Right cardiac atrium (tissue), 5 donors: ENCODE measurements around the gene ADAM10. TPM values are rescaled to one million over a fixed set of nuclear protein-coding genes. Genes with fewer than 3 reads are reported as not detected.

Experiments
- ATAC-seq, 2 donors: fragments of 200-7000 bp; cut with Tn5 transposase; one replicate each; pipeline versions ENCODE4 v1.8.0 to v1.9.1; 2020; ENCODE audit warnings: moderate library complexity in 2 of 2, mild to moderate bottlenecking in 1 of 2
- DNase-seq, 3 donors: peaks; one replicate each; pipeline ENCODE4 v3.0.0-alpha.2; 2020
- H3K27ac ChIP-seq: one replicate; pipeline ENCODE4 v1.5.1; 2013; ENCODE audit warnings: mild to moderate bottlenecking, low read length, control low read depth, moderate library complexity
- H3K27me3 ChIP-seq: one replicate; pipeline ENCODE4 v1.6.1; 2013; ENCODE audit not compliant: control insufficient read depth, insufficient read depth
- H3K4me1 ChIP-seq: one replicate; pipeline ENCODE4 v1.6.1; 2013; ENCODE audit warnings: low read length; ENCODE audit not compliant: control insufficient read depth, insufficient read depth
- H3K4me3 ChIP-seq: one replicate; pipeline ENCODE4 v1.5.1; 2013; ENCODE audit warnings: low read length, control low read depth
- H3K9me3 ChIP-seq: one replicate; pipeline ENCODE4 v1.6.1; 2013; ENCODE audit warnings: low read length; ENCODE audit not compliant: control insufficient read depth
- WGBS: extraction: QIAGEN DNeasy Blood & Tissue Kit; methylation state at CpG from one replicate; pipeline ENCODE4 v1.1.7; 2013; 5-methylcytosine and 5-hydroxymethylcytosine counted together
- intact Hi-C, 4 donors: fragments of 100-400 bp; cut with DNase I; formaldehyde crosslinking; loops; one replicate each; pipeline versions ENCODE4 v1.11.0 to v1.14.0; 2022 to 2023
- polyA plus RNA-seq: library from polyadenylated mRNA; stranded (reverse); fragments of 200-250 nt; gene quantifications from one replicate; pipeline ENCODE4 v1.2.3, GENCODE V29; 2013
- total RNA-seq, 4 donors: library from RNA; stranded (reverse); fragmentation: NEBNext Ultra II Directional; extraction: Animal tissue kit (Norgen Biotek cat#: 25700); gene quantifications; one replicate each; pipeline ENCODE4 v1.2.1, GENCODE V29; 2021
- donor health status: healthy with polysubstance abuse.
- donor health status: DM: no; HTN: yes; CAD: no.
- donor health status: DM: no; HTN: no; CAD: no.
- donor health status: DM: no; HTN: yes; CAD: no; lungs with severe emphysema.
- donor health status: DM: yes; HTN: yes; CAD: no.

The ADAM10 gene
- total and polyA plus RNA-seq, 5 donors = 14.1 to 103 (median 92.8) TPM

DNA sequence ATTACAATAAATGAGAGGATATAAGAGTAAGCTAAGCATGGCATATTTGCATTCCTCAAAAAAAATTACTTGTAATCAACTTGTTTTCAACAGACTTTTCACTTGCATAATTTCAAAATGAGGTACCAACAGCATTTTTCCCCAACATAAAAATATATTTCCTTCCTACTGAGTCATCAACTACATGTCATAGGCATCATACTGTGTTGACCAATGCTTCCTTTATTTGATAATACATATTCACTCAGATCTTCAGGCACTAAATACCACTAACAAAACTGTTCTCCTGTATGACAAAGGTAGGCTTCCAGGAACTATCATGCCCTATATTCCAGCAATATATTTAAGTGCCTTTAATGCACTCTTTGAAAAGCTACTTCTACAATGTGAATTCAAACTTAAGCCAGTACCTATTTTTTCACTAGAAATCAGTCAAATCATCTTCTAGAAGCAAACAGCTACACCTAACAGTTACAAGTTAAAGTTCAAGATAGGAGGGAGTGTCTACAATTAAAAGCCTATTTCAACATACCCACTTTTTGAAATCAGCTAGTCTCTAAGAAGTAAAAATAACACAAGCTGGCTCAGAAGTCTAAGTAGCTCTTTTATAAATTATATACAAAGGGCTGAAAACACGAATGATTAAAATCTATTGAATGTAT is 11.3 kb downstream of the ADAM10 start:
- no peak for DNase-seq
- WGBS = 57% methylated on average over 1 of the region's 1 CpG
- H3K4me3 ChIP-seq = no peak overlapping the region
- intact Hi-C loops = no loop called here
- peaks cover 8% of the 10 kb centered on the region for H3K4me1 ChIP-seq
- no peaks in the 10 kb centered on the region for H3K27me3 ChIP-seq
- H3K27ac ChIP-seq = no peak overlapping the region
- H3K9me3 ChIP-seq = no peaks in the 10 kb centered on the region
- peak in 1 of 2 donors; percentile 50 for ATAC-seq

DNA sequence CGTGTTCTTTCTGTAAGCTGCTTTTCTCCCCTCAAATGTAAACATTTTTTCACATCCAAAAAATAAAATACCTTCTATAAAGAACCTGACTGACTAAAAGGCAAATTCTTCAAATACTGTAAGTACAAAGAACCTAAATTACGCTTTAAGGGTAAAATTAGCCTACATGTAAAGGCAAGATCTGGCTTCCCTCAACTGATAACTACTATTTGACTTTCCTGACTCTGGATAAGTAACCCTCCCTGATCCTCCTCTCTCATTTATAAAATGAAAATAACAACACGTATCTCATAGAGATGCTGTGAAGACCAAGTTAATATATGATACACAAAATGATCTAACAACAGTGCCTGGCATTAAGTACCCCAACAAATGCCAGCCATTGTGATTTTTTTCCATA is 12.2 kb downstream of the ADAM10 start:
- H3K4me1 ChIP-seq = peaks cover 7% of the 10 kb centered on the region
- H3K27me3 ChIP-seq = no peaks in the 10 kb centered on the region
- H3K27ac ChIP-seq = no peak overlapping the region
- 84% methylated on average over 3 of the region's 3 CpGs for WGBS
- H3K4me3 ChIP-seq = no peak overlapping the region
- intact Hi-C loops = no loop called here
- DNase-seq = no peak
- H3K9me3 ChIP-seq = no peaks in the 10 kb centered on the region
- ATAC-seq = no peak

DNA sequence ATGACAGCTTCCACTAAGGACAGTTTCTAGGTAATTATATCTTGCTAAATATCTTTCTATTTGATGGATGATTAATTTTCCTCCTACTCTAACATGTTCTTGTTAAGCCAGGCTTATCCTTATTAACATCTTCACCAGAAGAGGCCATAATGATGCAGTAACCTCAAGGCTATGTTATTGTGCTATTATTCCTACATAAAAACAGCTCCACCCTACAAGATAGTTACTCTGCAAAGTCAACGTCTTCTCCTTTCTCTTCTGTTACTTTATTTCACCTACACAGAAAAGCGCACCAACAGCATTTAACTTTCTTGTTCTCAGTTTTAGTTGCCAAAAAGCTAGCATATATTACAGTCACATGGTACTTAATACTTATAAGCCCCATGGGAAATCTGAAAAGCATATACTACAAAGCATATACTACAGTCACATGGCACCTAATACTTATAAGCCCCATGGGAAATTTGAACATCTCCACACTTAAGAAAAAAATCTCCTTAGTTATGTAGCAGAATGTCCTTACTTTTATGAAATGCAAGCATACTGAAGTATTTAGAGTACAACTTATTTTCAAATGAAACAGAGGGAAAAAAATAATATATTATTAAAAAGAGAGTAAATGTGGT is 13.4 kb downstream of the ADAM10 start:
- ATAC-seq (no peak), DNase-seq (no peak)
- Histone ChIP-seq H3K4me1 (peaks cover 9% of the 10 kb centered on the region), H3K27me3 (no peaks in the 10 kb centered on the region), H3K9me3 (no peaks in the 10 kb centered on the region), H3K4me3 (no peak overlapping the region), H3K27ac (no peak overlapping the region)
- intact Hi-C loops = no loop called here
- 67% methylated on average over 2 of the region's 2 CpGs for WGBS

DNA sequence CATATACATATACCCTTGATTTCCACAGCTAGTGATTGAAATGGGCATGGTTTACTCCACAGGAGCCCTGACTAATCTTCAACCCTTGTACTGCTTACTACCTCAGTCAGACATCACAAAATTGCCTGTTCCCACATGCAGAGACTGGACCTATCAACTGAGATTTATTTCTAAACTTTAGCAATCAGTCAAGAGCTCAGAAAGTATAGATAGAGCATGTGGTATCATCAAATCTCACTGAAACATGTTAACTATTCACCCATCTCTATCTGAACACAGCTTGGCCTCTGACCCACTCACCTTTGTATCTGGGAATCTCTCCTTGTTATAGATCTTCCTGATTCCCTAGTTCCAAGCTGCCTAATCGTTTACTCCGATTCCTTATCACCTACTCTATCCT is 14.6 kb downstream of the ADAM10 start:
- Histone ChIP-seq H3K4me3 (no peak overlapping the region), H3K27me3 (no peaks in the 10 kb centered on the region), H3K4me1 (peaks cover 10% of the 10 kb centered on the region), H3K27ac (no peak overlapping the region), H3K9me3 (no peaks in the 10 kb centered on the region)
- DNase-seq = no peak
- 27% methylated on average over 2 of the region's 2 CpGs for WGBS
- intact Hi-C loops = no loop called here
- no peak for ATAC-seq

DNA sequence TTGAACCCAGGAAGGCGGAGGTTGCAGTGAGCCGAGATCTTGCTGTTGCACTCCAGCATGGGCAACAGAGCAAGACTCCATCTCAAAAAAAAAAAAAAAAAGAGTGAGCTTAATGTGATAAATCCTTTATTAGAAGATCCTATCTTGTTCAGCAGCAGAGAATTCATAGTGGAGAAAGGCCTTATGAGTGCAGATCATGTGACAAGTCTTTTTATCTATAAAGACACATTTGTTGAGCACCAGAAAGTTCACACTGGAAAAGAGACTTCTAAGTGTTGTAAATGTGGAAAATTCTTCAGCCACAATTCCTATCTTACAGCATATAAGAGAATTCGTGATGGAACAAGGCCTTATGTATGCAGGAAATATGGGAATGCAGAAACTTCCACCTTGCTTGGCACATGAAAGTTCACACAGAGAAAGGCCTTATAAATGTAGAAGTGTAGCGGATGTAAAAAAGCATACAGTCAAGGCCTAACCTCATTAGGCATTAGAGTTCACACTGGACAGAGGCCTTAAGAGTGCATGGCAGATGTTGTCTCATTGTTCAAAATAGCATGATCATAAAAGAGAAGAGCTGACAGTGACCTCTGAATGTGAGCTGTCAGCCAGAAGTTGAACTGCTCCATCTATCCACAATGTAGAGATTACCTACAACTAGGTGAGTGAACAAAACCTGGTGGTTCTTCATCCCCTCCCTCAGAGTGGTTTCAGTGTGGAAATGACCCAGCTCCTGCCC is 16.7 kb downstream of the ADAM10 start:
- ATAC-seq = no peak
- Histone ChIP-seq H3K4me3 (no peak overlapping the region), H3K27ac (peak overlapping the region; percentile 71), H3K4me1 (peaks cover 8% of the 10 kb centered on the region), H3K9me3 (no peaks in the 10 kb centered on the region), H3K27me3 (no peaks in the 10 kb centered on the region)
- 93% methylated on average over 4 of the region's 4 CpGs for WGBS
- intact Hi-C loops = no loop called here
- no peak for DNase-seq

DNA sequence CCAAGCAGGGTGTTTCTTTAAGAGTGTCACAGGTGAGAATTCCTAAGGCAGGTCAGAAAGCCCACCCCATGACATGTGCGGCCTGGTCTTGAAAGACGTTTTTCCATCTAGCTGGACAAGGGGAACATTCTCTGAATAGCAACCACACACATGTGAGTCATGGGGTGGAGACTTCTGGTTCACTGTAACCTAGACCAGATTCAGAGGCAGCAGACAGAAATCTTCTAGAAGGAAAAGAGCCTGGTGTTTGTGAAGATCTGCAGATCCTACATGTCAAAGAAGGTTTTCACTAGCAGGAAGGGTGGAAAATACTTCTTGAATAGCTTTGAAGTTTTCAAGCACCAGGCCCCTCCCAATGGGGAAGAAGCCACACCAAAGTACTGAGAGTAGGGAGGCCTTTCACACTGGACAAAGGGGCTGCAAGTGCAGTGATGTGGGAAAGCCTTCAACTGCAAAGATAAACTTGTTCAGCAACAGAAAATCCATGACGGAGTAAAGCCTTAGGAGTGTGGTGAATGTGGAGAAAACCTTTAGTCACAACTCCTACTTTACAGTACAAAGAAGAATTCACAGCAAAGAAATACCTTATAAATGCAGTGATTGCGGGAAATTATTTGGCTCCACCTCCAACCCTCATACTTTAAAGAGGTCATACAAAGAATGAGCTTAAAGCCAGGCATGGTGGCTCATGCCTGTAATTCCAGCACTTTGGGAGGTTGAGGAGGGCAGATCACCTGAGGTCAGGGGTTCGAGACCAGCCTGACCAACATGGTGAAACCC is 17.6 kb downstream of the ADAM10 start:
- Histone ChIP-seq H3K4me3 (no peak overlapping the region), H3K27ac (peak overlapping the region; percentile 37), H3K27me3 (no peaks in the 10 kb centered on the region), H3K4me1 (peaks cover 8% of the 10 kb centered on the region), H3K9me3 (no peaks in the 10 kb centered on the region)
- WGBS = 76% methylated on average over 5 of the region's 5 CpGs
- intact Hi-C loops = no loop called here
- peak; percentile 52 to 88 for ATAC-seq
- DNase-seq = no peak

DNA sequence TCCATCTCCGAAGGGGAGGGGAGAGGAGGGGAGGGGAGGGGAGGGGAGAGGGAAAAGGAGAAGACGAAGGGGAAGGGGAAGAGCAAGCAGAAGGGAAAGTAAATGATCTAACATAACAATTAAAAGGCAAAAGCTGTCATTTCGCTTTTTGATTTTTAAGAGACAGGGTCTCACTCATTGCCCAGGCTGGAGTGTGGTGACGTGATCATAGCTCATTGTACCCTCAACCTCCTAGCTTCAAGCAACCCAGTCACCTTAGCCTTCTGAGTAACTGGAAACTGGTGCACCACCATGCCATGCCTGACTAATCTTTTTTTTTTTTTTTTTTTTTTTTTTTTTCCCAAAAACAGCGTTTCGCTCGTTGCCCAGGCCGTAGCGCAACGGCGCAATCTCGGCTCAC is 22.6 kb downstream of the ADAM10 start:
- Histone ChIP-seq H3K9me3 (no peaks in the 10 kb centered on the region), H3K27ac (no peak overlapping the region), H3K4me1 (peaks cover 8% of the 10 kb centered on the region), H3K27me3 (no peaks in the 10 kb centered on the region), H3K4me3 (no peak overlapping the region)
- intact Hi-C loops = no loop called here
- ATAC-seq = no peak
- 89% methylated on average over 12 of the region's 12 CpGs for WGBS
- DNase-seq = no peak

DNA sequence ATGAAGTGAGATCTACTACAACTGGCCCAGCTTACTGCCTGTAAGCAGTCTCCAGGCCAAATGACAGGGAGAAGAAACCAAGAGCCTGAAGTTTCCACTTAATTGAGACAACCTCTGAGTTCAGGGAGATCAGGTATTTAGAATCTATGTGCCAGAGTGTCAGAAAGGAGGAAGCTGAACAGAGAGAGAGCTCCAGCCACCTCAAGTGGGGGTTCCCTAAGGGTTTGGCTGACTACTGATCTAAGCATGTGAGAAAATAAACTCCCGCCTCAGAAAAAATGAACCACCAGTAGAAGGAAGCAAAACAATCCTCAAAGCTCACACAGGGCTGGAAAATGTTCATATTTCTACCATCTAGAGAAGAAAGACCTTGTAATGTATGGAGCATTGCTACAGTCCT is 25.0 kb downstream of the ADAM10 start:
- no peak for DNase-seq
- peaks cover 7% of the 10 kb centered on the region for H3K4me1 ChIP-seq
- H3K9me3 ChIP-seq = no peaks in the 10 kb centered on the region
- H3K27me3 ChIP-seq = no peaks in the 10 kb centered on the region
- H3K4me3 ChIP-seq = no peak overlapping the region
- WGBS = 43% methylated on average over 1 of the region's 1 CpG
- ATAC-seq = peak in 1 of 2 donors; percentile 58
- intact Hi-C loops = no loop called here
- H3K27ac ChIP-seq = no peak overlapping the region

DNA sequence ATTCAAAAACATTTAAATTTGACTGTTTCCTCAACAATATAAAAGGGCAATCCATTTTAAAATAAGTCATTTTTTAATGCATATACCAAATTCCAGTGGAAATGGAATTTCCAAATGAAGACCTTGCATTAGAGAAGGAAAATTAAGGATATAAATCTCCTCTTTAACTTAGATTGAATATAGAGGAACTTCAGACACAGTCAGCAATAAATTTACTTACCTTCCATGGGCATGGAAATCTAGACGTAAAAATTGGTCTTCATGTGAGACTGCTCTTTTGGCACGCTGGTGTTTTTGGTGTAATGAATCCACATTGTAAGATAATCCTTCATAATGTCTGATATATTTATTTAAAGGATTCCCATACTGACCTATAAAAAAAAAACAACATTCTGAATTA is 32.1 kb downstream of the ADAM10 start:
- Histone ChIP-seq H3K4me3 (no peak overlapping the region), H3K4me1 (no peaks in the 10 kb centered on the region), H3K9me3 (no peaks in the 10 kb centered on the region), H3K27me3 (no peaks in the 10 kb centered on the region), H3K27ac (no peak overlapping the region)
- intact Hi-C loops = no loop called here
- 93% methylated on average over 2 of the region's 2 CpGs for WGBS
- DNase-seq (no peak), ATAC-seq (no peak)

DNA sequence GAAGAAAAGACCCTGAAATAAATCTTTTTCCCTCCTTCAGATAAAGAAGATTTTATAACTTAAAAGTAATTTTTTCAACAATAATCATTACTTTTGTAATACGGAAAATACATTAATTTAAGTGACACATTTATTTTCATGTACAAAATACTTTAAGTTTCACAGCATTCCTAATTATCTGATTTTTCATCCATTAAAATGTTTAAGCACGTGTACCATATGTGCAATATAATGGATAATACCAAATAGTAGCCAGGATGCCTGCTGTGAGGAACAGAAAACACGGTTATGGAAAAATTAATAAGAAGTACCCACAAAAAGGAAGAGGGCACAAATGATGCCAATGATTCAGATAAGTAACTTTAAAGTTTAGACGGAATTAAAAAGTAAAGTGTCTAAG is 33.5 kb downstream of the ADAM10 start:
- Histone ChIP-seq H3K9me3 (no peaks in the 10 kb centered on the region), H3K27me3 (no peaks in the 10 kb centered on the region), H3K4me1 (no peaks in the 10 kb centered on the region), H3K27ac (no peak overlapping the region), H3K4me3 (no peak overlapping the region)
- ATAC-seq (no peak), DNase-seq (no peak)
- 86% methylated on average over 4 of the region's 4 CpGs for WGBS
- intact Hi-C loops = no loop called here
